ENCODE results near the gene ORC5.

The ORC5 gene

GRCh38 chr7:104149822-104150221 lies 58.0 kb downstream of the ORC5 start:
- DNase-seq (ENCODE audit: low spot score) (no peak), ATAC-seq (ENCODE audit: low read depth) (no peak)
- no peak overlapping the region for H3K4me3 ChIP-seq (ENCODE audit: severe bottlenecking)
- H3K36me3 ChIP-seq (ENCODE audit: low read depth), result peaks cover 21% of the 10 kb centered on the region
- H3K27ac ChIP-seq (ENCODE audit: poor library complexity, severe bottlenecking), result no peak overlapping the region
- peaks cover 2% of the 10 kb centered on the region for H3K9me3 ChIP-seq (ENCODE audit: severe bottlenecking)
- H3K4me1 ChIP-seq (ENCODE audit: insufficient read depth, poor library complexity, severe bottlenecking), result peaks cover 4% of the 10 kb centered on the region
- H3K27me3 ChIP-seq (ENCODE audit: insufficient read depth, poor library complexity, severe bottlenecking), result no peaks in the 10 kb centered on the region
- TF ChIP-seq, protein P1, sequence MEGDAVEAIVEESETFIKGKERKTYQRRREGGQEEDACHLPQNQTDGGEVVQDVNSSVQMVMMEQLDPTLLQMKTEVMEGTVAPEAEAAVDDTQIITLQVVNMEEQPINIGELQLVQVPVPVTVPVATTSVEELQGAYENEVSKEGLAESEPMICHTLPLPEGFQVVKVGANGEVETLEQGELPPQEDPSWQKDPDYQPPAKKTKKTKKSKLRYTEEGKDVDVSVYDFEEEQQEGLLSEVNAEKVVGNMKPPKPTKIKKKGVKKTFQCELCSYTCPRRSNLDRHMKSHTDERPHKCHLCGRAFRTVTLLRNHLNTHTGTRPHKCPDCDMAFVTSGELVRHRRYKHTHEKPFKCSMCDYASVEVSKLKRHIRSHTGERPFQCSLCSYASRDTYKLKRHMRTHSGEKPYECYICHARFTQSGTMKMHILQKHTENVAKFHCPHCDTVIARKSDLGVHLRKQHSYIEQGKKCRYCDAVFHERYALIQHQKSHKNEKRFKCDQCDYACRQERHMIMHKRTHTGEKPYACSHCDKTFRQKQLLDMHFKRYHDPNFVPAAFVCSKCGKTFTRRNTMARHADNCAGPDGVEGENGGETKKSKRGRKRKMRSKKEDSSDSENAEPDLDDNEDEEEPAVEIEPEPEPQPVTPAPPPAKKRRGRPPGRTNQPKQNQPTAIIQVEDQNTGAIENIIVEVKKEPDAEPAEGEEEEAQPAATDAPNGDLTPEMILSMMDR (IDR thresholded peaks at IDR 0.05; ENCODE audit: poor library complexity, severe bottlenecking), result no peak

GRCh38 chr7:104142147-104142546 lies 65.7 kb downstream of the ORC5 start:
- Histone ChIP-seq H3K4me3 (ENCODE audit: severe bottlenecking) (no peak overlapping the region), H3K27ac (ENCODE audit: poor library complexity, severe bottlenecking) (no peak overlapping the region), H3K27me3 (ENCODE audit: insufficient read depth, poor library complexity, severe bottlenecking) (no peaks in the 10 kb centered on the region), H3K36me3 (ENCODE audit: low read depth) (peaks cover 8% of the 10 kb centered on the region; the same call in 1 of the 2 replicates), H3K9me3 (ENCODE audit: severe bottlenecking) (peaks cover 2% of the 10 kb centered on the region), H3K4me1 (ENCODE audit: insufficient read depth, poor library complexity, severe bottlenecking) (no peaks in the 10 kb centered on the region)
- TF ChIP-seq, protein P1 (IDR thresholded peaks at IDR 0.05; ENCODE audit: poor library complexity, severe bottlenecking), result no peak
- DNase-seq (ENCODE audit: low spot score) (no peak), ATAC-seq (ENCODE audit: low read depth) (no peak)

GRCh38 chr7:104137971-104138370 lies 69.8 kb downstream of the ORC5 start:
- Histone ChIP-seq H3K27ac (ENCODE audit: poor library complexity, severe bottlenecking) (no peak overlapping the region), H3K27me3 (ENCODE audit: insufficient read depth, poor library complexity, severe bottlenecking) (no peaks in the 10 kb centered on the region), H3K36me3 (ENCODE audit: low read depth) (peaks cover 22% of the 10 kb centered on the region), H3K4me3 (ENCODE audit: severe bottlenecking) (no peak overlapping the region), H3K4me1 (ENCODE audit: insufficient read depth, poor library complexity, severe bottlenecking) (no peaks in the 10 kb centered on the region), H3K9me3 (ENCODE audit: severe bottlenecking) (no peaks in the 10 kb centered on the region)
- TF ChIP-seq, protein P1 (IDR thresholded peaks at IDR 0.05; ENCODE audit: poor library complexity, severe bottlenecking), result no peak
- DNase-seq (ENCODE audit: low spot score), result no peak
- ATAC-seq (ENCODE audit: low read depth), result no peak

DNA sequence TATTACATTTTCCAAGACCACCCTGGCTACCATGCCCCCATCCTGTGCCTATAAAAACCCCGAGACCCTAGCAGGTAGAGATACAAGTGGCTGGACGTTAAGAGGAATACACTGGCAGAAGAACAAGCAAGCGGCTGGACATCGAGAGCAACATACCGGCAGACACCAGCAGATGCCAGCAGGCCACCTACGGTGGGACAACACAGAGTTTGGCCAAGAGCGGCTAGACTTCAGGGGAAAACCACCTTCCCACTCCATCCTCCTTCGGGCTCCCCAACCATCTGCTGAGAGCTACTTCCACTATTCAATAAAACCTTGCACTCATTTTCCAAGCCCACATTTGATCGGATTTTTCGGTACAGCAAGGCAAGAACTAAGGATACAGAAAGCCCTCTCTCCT lies 70.3 kb downstream of the ORC5 start:
- Histone ChIP-seq H3K27me3 (ENCODE audit: insufficient read depth, poor library complexity, severe bottlenecking) (no peaks in the 10 kb centered on the region), H3K4me3 (ENCODE audit: severe bottlenecking) (no peak overlapping the region), H3K9me3 (ENCODE audit: severe bottlenecking) (no peaks in the 10 kb centered on the region), H3K27ac (ENCODE audit: poor library complexity, severe bottlenecking) (no peak overlapping the region), H3K4me1 (ENCODE audit: insufficient read depth, poor library complexity, severe bottlenecking) (no peaks in the 10 kb centered on the region), H3K36me3 (ENCODE audit: low read depth) (peaks cover 26% of the 10 kb centered on the region)
- no peak for DNase-seq (ENCODE audit: low spot score)
- TF ChIP-seq, protein P1 (IDR thresholded peaks at IDR 0.05; ENCODE audit: poor library complexity, severe bottlenecking), result no peak
- ATAC-seq (ENCODE audit: low read depth), result no peak

GRCh38 chr7:104136981-104137380 lies 70.8 kb downstream of the ORC5 start:
- H3K36me3 ChIP-seq (ENCODE audit: low read depth), result peaks cover 31% of the 10 kb centered on the region
- H3K27ac ChIP-seq (ENCODE audit: poor library complexity, severe bottlenecking), result no peak overlapping the region
- no peak overlapping the region for H3K4me3 ChIP-seq (ENCODE audit: severe bottlenecking)
- ATAC-seq (ENCODE audit: low read depth) (no peak), DNase-seq (ENCODE audit: low spot score) (no peak)
- TF ChIP-seq, protein P1 (IDR thresholded peaks at IDR 0.05; ENCODE audit: poor library complexity, severe bottlenecking), result no peak
- H3K4me1 ChIP-seq (ENCODE audit: insufficient read depth, poor library complexity, severe bottlenecking), result no peaks in the 10 kb centered on the region
- no peaks in the 10 kb centered on the region for H3K27me3 ChIP-seq (ENCODE audit: insufficient read depth, poor library complexity, severe bottlenecking)
- H3K9me3 ChIP-seq (ENCODE audit: severe bottlenecking), result no peaks in the 10 kb centered on the region

All from RWPE2 (cell line).